GM10248 (cell line): ENCODE measurements around the gene GCNT2.
"Not testable (repeated sequence)": the region's sequence is repeated elsewhere in the genome, so short reads cannot be mapped to it uniquely, and the experiment has no call there.

Source experiments
- CTCF ChIA-PET: fragments of 300-600 bp; sonication (Branson Sonifier 250); formaldehyde crosslinking; extraction: SDS; loops from one replicate; lab custom pipeline; 2021; ENCODE audit warnings: antibody characterized with exemption; lab: Yijun Ruan, JAX
- POLR2A ChIA-PET: fragments of 350-650 bp; sonication (Branson Sonifier 250); formaldehyde crosslinking; extraction: SDS; loops from one replicate; lab custom pipeline; 2020; ENCODE audit warnings: antibody characterized with exemption; lab: Yijun Ruan, JAX
- DNase-seq: peaks from one replicate; pipeline ENCODE4 v3.0.0; 2012; ENCODE audit errors: extremely low spot score
- CTCF ChIP-seq: IDR thresholded peaks from 2 replicates; pipeline ENCODE4 v1.5.1; 2012; ENCODE audit warnings: mild to moderate bottlenecking, low read depth; ENCODE audit errors: extremely low read depth, missing control alignments, control extremely low read depth

Gene GCNT2

GRCh38 chr6:10609038-10609437 is 87.9 kb downstream of the GCNT2 start:
- TF ChIP-seq CTCF: no peak
- ChIA-PET CTCF (interaction anchor here (1.2 to 2.2 kb wide), 3 partner anchors 17 to 130 kb away, joined by 3 to 7 read pairs (median 3); no protein-coding TSS in a partner anchor), POLR2A (no interaction called here)
- no peak for DNase-seq

GRCh38 chr6:10610289-10610688 is 89.1 kb downstream of the GCNT2 start:
- no peak for TF ChIP-seq CTCF
- ChIA-PET CTCF (interaction anchor here (2.2 kb wide), 1 partner anchor 16 kb away, joined by 7 read pairs; no protein-coding TSS in a partner anchor), POLR2A (no interaction called here)
- no peak for DNase-seq

GRCh38 chr6:10612161-10612560 is 91.0 kb downstream of the GCNT2 start:
- DNase-seq: no peak
- ChIA-PET CTCF (no interaction called here), POLR2A (no interaction called here)
- TF ChIP-seq CTCF: no peak

- no peak for DNase-seq
- CTCF ChIA-PET: no interaction called here
- TF ChIP-seq CTCF: no peak
- POLR2A ChIA-PET: no interaction called here
These were observed 91.9 kb downstream of the GCNT2 start for GRCh38 chr6:10613077-10613476.

GRCh38 chr6:10613723-10614122 is 92.6 kb downstream of the GCNT2 start:
- CTCF ChIA-PET: no interaction called here
- DNase-seq: no peak
- no peak for TF ChIP-seq CTCF
- POLR2A ChIA-PET: no interaction called here

GRCh38 chr6:10615675-10616074 is 94.5 kb downstream of the GCNT2 start:
- CTCF ChIA-PET: no interaction called here
- no peak for DNase-seq
- no peak for TF ChIP-seq CTCF
- POLR2A ChIA-PET: no interaction called here

- DNase-seq, CTCF ChIA-PET: not testable (repeated sequence)
- POLR2A ChIA-PET: interaction anchor here (0.6 kb wide), 1 partner anchor 9 kb away, joined by 3 read pairs; no protein-coding TSS in a partner anchor
These were observed 95.1 kb downstream of the GCNT2 start for GRCh38 chr6:10616266-10616665.
